SIG-M5 treated with dmso at 0.1 percent for 504 hours (cell line): ENCODE data around the gene COL20A1.

Source experiments
- DNase-seq: peaks from one replicate; lab custom pipeline; 2025; ENCODE audit not compliant: unreplicated experiment; lab: John Stamatoyannopoulos, UW

Gene COL20A1

GRCh38 chr20:63277466-63278272 lies 15.3 kb upstream of the COL20A1 start:
- DNase-seq: no peak

GRCh38 chr20:63278661-63279060 lies 14.3 kb upstream of the COL20A1 start:
- DNase-seq: no peak

GRCh38 chr20:63279931-63280330 lies 13.1 kb upstream of the COL20A1 start:
- DNase-seq: no peak

GRCh38 chr20:63280371-63280770 lies 12.6 kb upstream of the COL20A1 start:
- no peak for DNase-seq

GRCh38 chr20:63280929-63281545 lies 11.9 kb upstream of the COL20A1 start:
- DNase-seq: peak; percentile 13

- DNase-seq: no peak
Observed at GRCh38 chr20:63281742-63282665, 11.0 kb upstream of the COL20A1 start.

- DNase-seq: no peak
Observed at GRCh38 chr20:63282946-63283345, 10.0 kb upstream of the COL20A1 start.

GRCh38 chr20:63283397-63284082 lies 9.4 kb upstream of the COL20A1 start:
- DNase-seq: no peak

- no peak for DNase-seq
Observed at GRCh38 chr20:63284083-63284440, 8.9 kb upstream of the COL20A1 start.

GRCh38 chr20:63284544-63284949 lies 8.4 kb upstream of the COL20A1 start:
- no peak for DNase-seq

- DNase-seq: no peak
Observed at GRCh38 chr20:63284981-63285524, 7.9 kb upstream of the COL20A1 start.

GRCh38 chr20:63285636-63286615 lies 7.1 kb upstream of the COL20A1 start:
- no peak for DNase-seq

- DNase-seq: no peak
Observed at GRCh38 chr20:63286781-63287696, 5.9 kb upstream of the COL20A1 start.

- DNase-seq: no peak
Observed at GRCh38 chr20:63287697-63288580, 5.0 kb upstream of the COL20A1 start.

GRCh38 chr20:63288581-63289251 lies 4.3 kb upstream of the COL20A1 start:
- no peak for DNase-seq

GRCh38 chr20:63289311-63290135 lies 3.5 kb upstream of the COL20A1 start:
- DNase-seq: no peak
